Right lobe of liver (tissue), 4 donors: Measurements from ENCODE around the gene TAGLN3.

Source experiments
- CTCF ChIP-seq, 4 donors: fragments of 200-600 bp in 3 of 4; fragments of 450-650 bp in 1 of 4; IDR thresholded peaks; one replicate each; pipeline versions ENCODE4 v1.5.1 to v1.8.0; 2016 to 2022; ENCODE audit warnings: antibody characterized with exemption in 4 of 4, mild to moderate bottlenecking in 2 of 4
- POLR2A ChIP-seq: fragments of 450-650 bp; IDR thresholded peaks from one replicate; pipeline ENCODE4 v1.6.1; 2017; ENCODE audit warnings: antibody characterized with exemption, mild to moderate bottlenecking
- donor health status: DM: no; HTN: no; CAD: no.
- donor health status: DM: no; HTN: no; CAD: no.
- donor health status: DM: no; HTN: yes; CAD: no.

DNA sequence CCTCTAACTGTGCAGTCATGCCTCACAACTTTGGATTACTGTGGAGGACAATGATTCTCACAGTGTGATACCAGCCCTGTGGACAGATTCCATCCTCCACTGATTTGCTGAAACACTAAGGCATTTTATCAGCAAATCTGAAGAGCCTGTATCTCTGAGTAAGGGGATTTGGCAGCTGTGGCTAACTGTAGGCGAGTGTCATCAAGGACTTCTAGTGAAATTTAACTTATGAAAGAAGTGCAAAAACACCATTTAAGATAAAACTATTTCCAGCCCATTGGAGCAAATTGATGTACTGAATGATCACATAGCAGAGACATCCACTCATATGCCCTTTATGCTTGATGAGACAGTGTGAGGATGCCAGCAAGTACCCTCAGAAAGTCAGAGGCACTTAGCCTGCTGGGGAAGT is 22.0 kb downstream of the TAGLN3 start:
- TF ChIP-seq CTCF (IDR thresholded peaks at IDR 0.05), result no peak
- no peak for TF ChIP-seq POLR2A
